Activated CD4-positive, CD25-positive, alpha-beta regulatory T cell treated with anti-CD3 and anti-CD28 coated beads, Interleukin-2, amount 50 U/mL, for 72 hours (primary cell): ENCODE measurements around the gene DOC2A.

ENCODE experiments used
- DNase-seq: peaks from one replicate; pipeline ENCODE4 v3.0.0; 2021

DOC2A gene

DNA sequence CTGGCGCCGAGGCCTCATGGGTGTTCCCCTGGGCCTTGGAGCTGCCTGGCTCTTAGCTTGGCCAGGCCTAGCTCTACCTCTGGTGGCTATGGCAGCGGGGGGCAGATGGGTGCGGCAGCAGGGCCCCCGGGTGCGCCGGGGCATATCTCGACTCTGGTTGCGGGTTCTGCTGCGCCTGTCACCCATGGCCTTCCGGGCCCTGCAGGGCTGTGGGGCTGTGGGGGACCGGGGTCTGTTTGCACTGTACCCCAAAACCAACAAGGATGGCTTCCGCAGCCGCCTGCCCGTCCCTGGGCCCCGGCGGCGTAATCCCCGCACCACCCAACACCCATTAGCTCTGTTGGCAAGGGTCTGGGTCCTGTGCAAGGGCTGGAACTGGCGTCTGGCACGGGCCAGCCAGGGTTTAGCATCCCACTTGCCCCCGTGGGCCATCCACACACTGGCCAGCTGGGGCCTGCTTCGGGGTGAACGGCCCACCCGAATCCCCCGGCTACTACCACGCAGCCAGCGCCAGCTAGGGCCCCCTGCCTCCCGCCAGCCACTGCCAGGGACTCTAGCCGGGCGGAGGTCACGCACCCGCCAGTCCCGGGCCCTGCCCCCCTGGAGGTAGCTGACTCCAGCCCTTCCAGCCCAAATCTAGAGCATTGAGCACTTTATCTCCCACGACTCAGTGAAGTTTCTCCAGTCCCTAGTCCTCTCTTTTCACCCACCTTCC is 23.3 kb downstream of the DOC2A start:
- no peak for DNase-seq

DNA sequence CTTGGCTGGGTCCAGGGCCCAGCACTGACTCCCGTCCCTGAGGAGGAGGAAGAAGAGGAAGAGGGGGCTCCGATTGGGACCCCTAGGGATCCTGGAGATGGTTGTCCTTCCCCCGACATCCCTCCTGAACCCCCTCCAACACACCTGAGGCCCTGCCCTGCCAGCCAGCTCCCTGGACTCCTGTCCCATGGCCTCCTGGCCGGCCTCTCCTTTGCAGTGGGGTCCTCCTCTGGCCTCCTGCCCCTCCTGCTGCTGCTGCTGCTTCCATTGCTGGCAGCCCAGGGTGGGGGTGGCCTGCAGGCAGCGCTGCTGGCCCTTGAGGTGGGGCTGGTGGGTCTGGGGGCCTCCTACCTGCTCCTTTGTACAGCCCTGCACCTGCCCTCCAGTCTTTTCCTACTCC is 23.9 kb downstream of the DOC2A start:
- DNase-seq = no peak

DNA sequence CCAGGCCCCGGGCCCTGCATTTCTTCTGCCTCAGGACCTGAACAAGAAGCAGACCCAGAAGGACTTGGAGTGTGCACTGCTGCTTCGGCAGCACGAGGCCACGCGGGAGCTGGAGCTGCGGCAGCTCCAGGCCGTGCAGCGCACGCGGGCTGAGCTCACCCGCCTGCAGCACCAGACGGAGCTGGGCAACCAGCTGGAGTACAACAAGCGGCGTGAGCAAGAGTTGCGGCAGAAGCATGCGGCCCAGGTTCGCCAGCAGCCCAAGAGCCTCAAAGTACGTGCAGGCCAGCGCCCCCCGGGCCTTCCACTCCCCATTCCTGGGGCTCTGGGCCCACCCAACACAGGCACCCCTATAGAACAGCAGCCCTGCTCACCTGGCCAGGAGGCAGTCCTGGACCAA is 24.6 kb downstream of the DOC2A start:
- DNase-seq = no peak

DNA sequence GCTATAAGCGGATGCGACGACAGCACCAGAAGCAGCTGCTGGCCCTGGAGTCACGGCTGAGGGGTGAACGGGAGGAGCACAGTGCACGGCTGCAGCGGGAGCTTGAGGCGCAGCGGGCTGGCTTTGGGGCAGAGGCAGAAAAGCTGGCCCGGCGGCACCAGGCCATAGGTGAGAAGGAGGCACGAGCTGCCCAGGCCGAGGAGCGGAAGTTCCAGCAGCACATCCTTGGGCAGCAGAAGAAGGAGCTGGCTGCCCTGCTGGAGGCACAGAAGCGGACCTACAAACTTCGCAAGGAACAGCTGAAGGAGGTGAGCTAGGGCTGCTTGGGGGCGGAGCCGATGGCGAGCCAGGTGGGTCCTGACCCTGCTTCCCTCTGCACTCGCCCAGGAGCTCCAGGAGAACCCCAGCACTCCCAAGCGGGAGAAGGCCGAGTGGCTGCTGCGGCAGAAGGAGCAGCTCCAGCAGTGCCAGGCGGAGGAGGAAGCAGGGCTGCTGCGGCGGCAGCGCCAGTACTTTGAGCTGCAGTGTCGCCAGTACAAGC is 25.5 kb downstream of the DOC2A start:
- DNase-seq = no peak

DNA sequence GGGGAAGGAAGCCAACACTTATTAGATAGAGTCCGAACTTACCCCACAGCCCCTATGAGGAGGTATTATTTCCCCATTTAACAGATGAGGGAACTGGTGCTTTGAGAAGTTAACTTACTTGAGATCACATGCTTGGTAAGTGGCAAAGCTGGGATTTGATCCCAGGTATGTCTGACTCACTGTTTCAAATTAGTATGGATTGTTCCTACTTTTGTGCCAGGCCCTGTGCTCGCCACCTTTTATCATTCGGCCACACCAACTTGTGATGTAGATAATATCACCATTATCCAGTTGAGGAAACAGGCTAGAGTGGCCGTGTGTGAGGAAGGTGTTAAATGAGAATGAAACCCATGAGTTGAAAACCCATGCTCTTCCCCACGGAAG is 26.1 kb downstream of the DOC2A start:
- DNase-seq = no peak

DNA sequence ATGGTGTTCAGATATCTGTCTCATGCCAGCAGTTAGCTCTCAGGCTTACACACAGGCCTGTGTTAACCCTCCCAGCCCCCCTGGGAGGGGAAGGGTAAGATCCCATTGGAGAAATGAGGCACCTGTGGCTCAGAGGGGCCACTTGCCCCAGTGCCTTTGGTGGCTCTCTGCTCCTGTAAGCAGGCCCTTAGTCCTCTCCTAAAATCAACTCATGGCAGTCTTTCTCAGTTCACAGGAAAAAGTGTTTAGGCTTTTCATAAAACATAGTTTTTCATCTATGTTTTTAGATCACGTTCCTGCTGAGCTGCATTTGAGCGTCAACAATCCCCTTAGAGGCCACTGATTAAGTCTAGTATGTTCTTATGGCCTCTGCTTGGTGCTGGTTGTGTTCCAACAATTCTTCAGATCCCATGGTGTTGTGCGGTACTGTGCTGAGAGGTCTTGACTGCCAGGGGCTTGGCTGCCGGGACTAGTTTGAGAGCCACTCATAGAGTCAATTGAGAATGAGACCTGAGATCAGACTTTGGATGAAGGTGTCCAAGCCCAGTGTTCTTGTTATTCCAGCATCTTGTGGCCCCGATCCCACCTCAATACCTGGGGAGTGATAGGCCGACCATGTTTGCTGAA is 26.6 kb downstream of the DOC2A start:
- DNase-seq = no peak

DNA sequence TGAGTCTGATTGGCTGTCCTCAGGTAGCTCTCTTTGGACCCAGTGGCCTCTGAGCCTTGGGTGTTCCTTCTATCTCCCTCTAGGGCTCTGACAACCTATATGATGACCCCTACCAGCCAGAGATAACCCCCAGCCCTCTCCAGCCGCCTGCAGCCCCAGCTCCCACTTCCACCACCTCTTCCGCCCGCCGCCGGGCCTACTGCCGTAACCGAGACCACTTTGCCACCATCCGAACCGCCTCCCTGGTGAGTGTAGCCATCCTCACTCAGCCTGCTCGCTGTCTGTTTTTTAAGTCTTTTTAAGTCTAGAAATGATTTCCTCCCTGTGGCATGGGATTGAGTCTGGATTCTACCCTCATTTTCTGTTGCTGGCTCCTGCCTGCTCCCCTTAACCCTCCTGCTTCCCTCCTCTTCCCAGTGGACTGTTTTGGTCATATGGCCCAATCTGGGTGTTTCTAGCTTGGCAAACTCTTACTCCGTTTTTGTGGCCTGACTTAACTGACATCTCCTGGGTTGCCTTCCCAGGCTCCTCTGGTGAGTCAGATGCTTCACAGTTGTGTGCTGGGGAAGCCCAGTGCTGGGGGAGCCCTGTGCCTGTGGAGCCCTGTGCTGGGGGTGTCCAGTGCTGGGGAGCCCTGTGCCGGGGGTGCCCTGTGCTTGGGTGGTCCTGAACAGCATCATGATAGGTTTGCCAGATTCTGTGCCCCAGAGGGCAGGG is 27.2 kb downstream of the DOC2A start:
- DNase-seq = no peak

DNA sequence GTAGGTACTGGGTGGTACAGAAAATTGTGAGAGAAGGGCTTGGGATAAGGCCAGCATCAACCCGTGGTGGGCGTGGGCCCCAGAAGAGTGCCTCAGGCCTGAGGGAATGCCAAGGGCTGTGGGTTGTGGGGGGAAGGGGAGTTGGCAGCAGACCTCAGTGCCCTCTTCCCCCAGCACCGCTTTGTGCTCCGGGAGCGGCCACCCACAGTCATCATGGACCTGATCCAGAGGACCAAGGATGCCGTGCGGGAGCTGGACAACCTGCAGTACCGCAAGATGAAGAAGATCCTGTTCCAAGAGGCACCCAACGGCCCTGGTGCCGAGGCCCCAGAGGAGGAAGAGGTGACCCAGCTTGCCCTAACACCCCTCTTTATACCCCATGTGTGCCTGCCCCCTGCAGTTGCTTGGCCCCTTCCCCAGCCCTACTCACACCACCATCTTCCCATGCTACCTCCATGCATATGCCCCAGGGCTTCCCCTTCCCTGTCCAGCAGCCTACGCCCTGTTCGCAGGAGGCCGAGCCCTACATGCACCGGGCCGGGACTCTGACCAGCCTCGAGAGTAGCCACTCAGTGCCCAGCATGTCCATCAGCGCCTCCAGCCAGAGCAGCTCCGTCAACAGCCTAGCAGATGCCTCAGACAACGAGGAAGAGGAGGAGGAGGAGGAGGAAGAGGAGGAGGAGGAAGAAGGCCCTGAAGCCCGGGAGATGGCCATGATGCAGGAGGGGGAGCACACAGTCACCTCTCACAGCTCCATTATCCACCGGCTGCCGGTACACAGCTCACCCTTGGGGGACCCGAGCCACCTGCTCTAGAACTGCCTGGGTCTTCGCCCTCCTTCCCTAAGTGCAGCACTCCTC is 28.0 kb downstream of the DOC2A start:
- no peak for DNase-seq

DNA sequence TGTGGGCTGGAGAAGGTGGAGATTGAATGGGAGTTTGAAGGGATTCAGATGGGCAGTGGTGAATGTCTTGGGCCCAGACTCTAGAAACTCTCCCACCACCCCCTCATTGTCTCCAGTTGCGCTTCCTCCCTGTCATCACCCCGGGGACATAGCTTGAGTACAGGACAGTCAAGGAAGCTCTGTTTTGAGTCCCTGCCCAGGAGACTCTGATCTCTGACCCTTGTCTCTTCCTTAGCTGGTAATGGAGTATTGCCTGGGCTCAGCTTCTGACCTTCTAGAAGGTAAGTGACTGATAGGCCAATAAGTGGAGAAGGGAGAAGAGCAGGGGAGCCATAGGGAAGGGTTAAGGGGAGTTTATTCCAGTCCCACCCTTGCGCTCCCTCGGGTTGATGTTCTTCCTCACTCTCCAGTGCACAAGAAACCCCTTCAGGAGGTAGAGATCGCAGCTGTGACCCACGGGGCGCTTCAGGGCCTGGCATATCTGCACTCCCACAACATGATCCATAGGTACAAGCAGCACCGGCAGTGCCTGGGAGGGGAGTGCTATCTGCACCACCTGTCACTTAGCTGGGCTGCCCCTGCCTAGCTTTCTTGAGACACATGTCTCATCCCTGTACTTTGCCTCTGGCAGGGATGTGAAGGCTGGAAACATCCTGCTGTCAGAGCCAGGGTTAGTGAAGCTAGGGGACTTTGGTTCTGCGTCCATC is 32.1 kb downstream of the DOC2A start:
- no peak for DNase-seq

DNA sequence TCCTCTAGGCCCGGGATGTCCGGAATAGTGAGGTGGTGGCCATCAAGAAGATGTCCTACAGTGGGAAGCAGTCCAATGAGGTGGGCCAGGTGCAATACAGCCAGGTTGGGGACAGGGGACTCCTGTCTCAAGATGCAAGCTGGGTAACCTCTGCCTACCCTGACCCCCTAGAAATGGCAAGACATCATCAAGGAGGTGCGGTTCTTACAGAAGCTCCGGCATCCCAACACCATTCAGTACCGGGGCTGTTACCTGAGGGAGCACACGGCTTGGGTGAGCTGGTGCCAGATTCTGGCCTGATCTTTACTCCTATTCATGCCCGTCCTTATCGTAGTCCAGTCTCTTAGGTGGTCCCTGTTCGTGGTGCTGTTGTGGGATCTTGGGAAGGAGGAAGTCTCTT is 32.7 kb downstream of the DOC2A start:
- DNase-seq = no peak

DNA sequence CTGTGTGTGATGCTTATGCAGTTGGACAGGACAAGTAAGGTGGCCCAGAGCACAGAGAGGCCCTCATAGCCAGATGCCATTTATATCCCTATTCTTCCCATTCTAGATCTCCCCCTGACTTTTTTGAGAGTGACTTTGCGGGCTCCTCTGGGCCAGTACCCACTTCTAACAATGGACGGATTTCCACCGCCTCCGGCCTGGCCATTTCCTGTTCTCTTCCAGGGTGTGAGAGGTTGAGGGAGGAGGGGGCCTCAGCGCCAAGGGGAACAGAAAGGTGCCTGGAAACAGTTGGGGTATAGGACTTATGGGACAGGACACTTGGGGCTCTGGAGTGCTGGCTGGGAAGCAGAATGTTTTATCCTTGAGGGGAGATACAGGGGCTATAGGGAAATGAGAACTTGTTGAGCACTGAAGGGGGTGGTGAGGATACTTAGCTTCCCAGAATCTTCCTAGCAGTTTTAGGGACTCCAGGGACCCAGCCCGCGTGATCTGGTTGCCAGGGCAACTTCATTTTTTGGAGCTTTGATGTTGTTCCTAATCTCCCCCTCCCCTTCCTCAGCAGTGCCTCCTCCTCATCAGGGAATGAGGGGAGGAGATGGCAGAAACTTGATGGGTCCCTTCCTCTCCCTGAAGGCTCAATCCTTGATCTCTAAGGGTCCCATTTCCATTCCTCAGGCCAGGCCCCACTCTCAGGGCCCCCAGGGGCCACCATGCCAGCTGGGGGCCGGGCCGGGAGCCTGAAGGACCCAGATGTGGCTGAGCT is 33.6 kb downstream of the DOC2A start:
- DNase-seq = no peak

DNA sequence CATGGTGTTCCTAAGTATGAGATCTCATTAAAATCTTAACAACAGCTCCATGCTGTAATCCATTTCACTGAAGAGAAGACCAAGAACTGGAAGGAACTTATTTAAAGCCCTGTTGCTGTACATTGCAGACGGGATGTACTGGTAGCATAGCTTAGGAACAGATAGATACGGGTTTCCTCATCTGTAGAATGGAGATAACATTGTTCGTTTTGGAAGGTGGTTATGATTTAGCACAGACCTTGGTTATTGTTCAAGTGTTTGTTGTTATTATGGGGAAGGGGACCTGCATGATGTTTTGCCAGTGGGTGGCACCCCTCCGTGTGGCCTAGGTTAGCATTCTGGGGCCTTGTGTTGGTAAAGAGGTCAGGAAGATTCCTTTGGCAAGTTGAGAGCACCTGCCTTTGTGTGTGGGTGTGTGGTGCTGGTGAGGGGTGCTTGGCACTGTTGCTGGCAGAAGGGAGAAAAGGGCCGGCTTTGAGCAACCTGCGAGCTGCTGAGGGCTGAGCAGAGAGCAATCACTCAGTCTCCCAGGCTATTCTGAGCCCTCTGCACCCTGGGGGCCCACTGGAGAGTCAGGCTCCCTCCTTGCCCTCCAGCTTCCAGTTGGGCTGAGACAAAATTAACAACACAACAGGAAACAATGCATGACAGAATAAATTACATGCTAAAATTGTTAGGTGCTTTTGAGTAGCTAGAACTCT is 34.9 kb downstream of the DOC2A start:
- DNase-seq = no peak

DNA sequence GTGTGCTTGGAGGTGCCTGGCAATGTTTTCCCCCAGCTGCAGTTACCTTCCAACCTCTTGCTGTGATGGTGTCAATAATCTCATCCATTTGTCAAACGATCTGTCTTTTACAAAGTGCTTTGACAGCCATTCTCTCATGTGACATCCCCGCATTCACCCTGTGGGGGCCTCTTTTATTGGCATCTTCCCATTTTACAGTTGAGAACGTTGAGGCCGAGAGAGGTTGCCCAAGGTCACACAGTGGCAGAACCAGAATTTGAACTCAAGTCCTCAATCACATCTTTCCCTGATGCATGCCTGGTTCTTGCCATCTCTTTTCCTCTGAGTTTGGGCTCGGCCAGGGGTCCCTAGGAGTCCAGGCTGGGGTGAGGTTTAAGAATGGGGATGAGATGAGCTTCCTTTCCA is 35.7 kb downstream of the DOC2A start:
- no peak for DNase-seq

DNA sequence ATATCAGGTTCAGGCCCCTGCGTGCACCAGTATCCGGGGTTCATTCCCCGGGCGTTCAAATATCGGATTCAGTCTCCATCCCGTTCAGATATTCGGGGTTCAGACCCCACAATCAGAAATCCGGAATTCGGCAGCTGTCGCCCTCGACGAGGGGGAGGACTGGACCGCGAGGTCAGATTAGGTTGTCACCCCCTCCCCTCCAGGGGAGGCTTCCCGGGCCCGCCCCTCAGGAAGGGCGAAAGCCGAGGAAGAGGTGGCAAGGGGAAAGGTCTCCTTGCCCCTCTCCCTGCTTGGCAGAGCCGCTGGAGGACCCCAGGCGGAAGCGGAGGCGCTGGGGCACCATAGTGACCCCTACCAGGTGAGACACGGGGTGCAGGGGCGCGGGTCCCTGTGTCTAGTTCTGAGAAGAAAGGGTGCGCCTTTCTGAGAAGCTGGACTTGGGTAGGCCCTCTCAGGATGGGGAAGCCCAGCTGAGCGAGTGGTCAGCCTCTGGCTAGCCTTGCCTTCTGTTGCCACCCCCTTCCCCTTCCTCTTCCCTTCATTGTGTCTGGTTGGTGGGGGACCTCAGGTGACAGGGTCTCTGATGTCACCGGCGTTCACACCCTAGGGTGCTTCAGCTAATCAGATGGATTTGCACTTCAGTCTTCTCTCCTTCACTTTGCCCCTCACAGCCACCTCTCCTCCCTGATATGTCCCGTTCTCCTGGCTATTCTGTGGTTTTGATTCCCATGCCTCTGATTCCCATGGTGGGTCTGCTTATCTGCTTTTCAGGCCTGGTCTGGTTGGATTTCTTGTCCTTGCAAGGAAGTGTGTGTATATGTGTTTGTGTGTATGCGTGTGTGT is 36.3 kb downstream of the DOC2A start:
- DNase-seq = no peak

DNA sequence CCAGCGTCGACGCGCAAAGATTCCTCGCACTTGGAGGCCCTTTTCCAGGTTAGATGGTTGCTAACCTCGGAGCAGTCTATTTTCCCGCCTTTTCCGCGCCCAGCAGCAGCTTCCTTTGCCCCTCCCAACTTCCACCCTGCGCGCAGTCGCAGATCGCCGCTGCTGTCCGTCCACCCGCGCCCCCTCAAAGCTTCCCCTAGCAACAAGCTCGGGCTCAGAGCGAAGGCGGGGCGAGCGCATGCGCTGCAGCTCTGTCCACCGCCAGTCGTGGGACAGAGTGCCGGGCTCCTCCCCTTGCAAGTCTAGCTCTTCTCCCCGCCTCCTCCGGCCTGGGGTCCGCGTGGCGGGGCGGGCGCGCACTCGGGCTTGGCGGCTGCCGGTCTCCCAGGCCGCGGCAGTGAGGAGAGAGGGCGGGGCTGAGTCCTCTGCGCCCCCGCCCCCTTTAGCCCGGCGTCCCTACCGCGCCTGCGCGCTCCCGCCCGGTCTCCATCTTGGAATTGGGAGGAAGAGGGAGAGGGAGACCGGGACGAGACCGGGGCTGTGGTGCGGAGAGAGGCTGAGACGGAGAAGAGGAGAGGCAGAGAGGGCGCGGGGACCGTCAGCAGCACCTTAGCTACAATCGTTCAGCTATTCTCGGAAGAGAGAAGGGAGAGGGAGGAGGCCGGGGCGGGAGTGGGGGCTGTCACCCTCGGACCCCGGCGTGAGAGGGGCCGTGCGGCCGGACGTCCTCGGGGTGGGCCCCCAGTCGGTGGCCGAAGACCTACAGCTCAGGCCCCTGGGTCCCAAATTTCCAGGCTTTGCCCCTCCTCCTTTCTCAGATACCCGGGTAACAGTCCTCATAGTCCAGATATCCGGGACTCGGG is 37.2 kb downstream of the DOC2A start, which contains the start of gene TAOK2:
Gene TAOK2 (plus strand): TSS at position 485 of the 863 bp plus-strand sequence. CDS start 3,905 bp downstream, outside the sequence.
- peak; percentile 97 for DNase-seq

DNA sequence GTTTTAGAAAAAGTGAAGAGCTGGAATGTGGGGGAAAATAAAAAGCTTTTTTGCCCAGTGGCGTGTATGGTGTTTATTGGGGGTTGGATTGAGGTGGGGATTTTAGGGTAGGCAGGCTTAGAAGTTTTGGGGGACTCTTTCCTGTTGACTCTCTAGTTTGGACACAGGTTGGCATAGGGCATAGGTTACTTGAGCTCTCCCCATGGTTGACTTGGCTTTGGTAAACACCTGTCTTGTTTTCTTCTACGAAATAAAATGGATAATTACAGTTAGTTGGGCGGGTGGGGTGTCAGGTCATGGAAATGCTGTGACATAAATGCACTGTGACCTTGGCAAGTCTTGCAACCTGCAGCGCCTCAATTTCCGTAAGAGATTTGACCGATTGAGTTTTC is 37.8 kb downstream of the DOC2A start:
- DNase-seq = no peak

DNA sequence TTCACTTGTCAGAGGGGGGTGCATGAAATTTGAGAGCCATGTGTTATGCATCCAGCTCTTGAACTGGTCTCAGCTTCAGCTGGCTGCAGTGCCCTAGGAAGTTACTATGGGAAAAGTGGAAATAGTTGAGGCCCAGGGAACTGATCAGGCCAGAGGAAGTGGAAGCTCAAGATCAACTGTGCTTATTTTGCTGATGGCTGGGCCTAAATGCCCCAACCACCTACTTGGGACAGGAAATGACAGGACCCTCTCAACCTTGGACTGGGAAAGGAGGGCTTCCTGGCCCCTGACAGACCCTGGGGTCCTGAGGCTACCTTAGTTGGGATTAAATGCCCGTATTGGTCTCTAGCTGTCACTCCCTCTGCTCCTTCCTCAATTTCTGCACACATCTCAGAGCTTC is 38.3 kb downstream of the DOC2A start:
- no peak for DNase-seq

DNA sequence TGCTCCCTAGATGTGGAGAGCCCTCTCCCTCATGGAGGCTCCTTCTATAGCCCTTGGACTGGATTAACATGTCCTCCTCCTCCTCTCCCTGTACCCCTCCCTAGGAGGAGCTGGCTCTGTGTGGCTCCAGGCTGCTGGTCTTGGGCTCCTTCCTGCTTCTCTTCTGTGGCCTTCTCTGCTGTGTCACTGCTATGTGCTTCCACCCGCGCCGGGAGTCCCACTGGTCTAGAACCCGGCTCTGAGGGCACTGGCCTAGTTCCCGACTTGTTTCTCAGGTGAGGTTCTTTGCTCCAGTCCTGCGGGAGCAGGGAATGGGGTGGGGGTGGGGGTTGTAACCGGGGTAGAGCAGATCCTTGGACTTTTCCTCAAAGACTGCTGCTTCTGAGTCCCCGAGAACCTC is 39.5 kb downstream of the DOC2A start:
- no peak for DNase-seq

DNA sequence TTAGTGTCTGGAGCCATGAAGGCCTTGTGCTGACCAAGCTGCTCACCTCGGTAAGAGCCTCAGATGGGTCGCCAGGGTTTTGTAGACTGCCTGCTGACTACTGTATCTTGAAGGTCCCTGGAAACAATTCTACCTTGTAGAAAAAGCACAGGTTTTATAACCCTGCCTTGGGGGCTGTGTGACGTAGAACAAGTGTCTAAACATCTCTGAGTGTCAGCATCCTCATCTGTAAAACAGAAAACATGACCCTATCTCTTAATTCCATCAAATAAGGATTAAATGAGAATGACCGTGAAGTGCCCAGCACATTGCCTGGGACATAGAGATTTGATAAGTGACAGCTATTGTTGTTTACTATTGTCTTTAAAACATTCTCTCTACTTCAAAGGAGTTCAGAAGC is 42.6 kb downstream of the DOC2A start:
- no peak for DNase-seq
